Testis (tissue), 2 donors: ENCODE measurements around the gene KMT5C.

Experiments
- POLR2A ChIP-seq: fragments of 450-650 bp; IDR thresholded peaks from one replicate; pipeline ENCODE4 v1.6.1; 2017; ENCODE audit warnings: antibody characterized with exemption, mild to moderate bottlenecking, moderate library complexity
- TF ChIP-seq, protein P1 (sequence below), 3 experiments: fragments of 450-650 bp in 2 of 3; fragments of 200-600 bp in 1 of 3; sonication (generic) in 1 of 3; IDR thresholded peaks; one replicate each; pipeline ENCODE4 v1.5.1; 2016 to 2019; ENCODE audit warnings: antibody characterized with exemption in 3 of 3, mild to moderate bottlenecking in 2 of 3, moderate library complexity in 1 of 3

DNA sequence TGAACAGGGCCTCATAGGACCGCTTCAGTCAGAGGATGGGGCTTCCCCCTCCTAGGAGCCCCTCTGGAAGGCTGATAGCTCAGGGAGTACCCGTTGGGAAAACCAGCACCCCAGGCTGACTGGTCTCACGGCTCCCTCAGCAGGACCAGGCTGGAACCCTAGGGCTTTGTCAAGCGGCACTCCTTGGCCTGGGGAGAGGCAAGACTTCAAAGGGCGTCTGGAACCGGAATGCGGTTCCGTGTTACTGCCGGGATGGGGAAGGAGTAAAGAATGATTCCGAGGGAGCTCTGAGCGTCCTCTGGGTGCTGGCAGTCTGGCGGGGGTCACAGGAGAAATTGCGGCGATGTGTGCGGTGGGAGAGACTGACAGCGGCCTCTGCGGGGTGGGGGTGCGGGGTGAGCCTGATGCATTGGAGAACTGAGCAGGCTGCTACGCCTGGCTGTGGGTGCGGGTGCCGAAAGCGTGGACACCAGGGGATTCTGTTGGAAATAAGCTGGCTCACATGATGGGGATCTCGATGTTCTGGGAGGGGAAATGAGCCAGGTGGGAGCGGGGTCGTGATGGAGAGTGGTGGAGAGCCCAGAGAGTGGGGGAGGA is 13.0 kb downstream of the KMT5C start:
- TF ChIP-seq POLR2A = no peak
- TF ChIP-seq, protein P1, sequence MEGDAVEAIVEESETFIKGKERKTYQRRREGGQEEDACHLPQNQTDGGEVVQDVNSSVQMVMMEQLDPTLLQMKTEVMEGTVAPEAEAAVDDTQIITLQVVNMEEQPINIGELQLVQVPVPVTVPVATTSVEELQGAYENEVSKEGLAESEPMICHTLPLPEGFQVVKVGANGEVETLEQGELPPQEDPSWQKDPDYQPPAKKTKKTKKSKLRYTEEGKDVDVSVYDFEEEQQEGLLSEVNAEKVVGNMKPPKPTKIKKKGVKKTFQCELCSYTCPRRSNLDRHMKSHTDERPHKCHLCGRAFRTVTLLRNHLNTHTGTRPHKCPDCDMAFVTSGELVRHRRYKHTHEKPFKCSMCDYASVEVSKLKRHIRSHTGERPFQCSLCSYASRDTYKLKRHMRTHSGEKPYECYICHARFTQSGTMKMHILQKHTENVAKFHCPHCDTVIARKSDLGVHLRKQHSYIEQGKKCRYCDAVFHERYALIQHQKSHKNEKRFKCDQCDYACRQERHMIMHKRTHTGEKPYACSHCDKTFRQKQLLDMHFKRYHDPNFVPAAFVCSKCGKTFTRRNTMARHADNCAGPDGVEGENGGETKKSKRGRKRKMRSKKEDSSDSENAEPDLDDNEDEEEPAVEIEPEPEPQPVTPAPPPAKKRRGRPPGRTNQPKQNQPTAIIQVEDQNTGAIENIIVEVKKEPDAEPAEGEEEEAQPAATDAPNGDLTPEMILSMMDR (IDR thresholded peaks at IDR 0.05) = no peak
